A673 (cell line): ENCODE data around the gene CACNA1G.

Experiments
- EZH2 ChIP-seq: fragments of 200-600 bp; sonication (generic); IDR thresholded peaks from 2 replicates; pipeline ENCODE4 v1.6.1; 2017; ENCODE audit warnings: borderline replicate concordance, low read depth, mild to moderate bottlenecking, mixed read lengths, antibody characterized with exemption, low read length; ENCODE audit not compliant: poor library complexity, severe bottlenecking
- TF ChIP-seq, protein P1 (sequence below): fragments of 300-800, 200-600 bp; sonication (generic); conservative IDR thresholded peaks from 2 replicates; pipeline ENCODE4 v1.5.1; 2017; ENCODE audit warnings: low read depth, mild to moderate bottlenecking, antibody characterized with exemption, low read length, moderate library complexity, mixed read lengths

DNA sequence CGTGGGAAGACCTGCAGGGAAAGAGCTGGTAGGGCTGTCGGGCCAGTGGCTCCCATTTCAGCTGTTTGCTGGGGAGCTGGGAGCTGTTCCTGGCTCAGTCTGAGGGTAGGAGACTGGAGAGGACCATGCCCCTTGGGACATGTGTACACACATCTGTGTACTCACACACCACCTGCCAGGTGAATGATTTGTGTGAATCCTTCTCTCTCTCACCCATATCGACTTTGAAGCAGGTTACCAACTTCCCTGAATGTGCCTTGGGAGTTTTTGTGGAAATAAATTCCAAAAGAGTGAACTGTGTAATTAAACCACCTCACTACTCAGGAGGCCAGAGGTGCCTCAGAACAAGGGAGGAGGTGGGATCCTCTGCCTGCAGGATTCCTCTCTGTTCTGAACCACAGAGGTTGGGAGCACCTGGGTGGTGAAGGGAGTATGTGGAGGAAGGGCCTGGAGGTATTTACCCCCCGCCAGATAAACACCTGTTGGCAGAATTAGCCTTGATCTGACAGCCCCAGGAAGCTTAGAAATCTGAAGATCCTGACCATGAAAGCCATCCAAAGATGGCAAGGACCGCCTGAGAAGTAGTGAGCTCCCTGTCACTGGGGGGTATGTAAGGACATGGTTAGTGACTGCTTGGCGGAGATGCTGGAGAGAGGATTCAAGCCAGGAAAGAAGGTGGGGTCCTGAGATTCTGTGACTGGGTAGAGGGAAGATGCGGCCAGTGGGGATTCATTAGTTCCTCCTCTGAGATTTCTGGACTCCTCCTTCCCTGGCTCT lies 77.5 kb downstream of the CACNA1G start:
- TF ChIP-seq, protein P1, sequence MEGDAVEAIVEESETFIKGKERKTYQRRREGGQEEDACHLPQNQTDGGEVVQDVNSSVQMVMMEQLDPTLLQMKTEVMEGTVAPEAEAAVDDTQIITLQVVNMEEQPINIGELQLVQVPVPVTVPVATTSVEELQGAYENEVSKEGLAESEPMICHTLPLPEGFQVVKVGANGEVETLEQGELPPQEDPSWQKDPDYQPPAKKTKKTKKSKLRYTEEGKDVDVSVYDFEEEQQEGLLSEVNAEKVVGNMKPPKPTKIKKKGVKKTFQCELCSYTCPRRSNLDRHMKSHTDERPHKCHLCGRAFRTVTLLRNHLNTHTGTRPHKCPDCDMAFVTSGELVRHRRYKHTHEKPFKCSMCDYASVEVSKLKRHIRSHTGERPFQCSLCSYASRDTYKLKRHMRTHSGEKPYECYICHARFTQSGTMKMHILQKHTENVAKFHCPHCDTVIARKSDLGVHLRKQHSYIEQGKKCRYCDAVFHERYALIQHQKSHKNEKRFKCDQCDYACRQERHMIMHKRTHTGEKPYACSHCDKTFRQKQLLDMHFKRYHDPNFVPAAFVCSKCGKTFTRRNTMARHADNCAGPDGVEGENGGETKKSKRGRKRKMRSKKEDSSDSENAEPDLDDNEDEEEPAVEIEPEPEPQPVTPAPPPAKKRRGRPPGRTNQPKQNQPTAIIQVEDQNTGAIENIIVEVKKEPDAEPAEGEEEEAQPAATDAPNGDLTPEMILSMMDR = no peak
- TF ChIP-seq EZH2 = no peak
